Hindlimb muscle (tissue), 1 donor: ENCODE measurements around the gene FGGY. TPM values are rescaled to one million over a fixed set of nuclear protein-coding genes. Genes with fewer than 3 reads are reported as not detected.

ENCODE experiments used
- DNase-seq: peaks from one replicate; pipeline ENCODE4 v3.0.0-alpha.2; 2013
- polyA plus RNA-seq: library from polyadenylated mRNA; unstranded; fragments of 120-200 nt; gene quantifications from one replicate; pipeline ENCODE4 v1.2.1, GENCODE V29; 2013; ENCODE audit not compliant: insufficient read length

Gene FGGY
- polyA plus RNA-seq, 1 donor = 17.2 TPM

- DNase-seq = no peak
Observed at GRCh38 chr1:59417406-59417805, 120.5 kb downstream of the FGGY start.

DNA sequence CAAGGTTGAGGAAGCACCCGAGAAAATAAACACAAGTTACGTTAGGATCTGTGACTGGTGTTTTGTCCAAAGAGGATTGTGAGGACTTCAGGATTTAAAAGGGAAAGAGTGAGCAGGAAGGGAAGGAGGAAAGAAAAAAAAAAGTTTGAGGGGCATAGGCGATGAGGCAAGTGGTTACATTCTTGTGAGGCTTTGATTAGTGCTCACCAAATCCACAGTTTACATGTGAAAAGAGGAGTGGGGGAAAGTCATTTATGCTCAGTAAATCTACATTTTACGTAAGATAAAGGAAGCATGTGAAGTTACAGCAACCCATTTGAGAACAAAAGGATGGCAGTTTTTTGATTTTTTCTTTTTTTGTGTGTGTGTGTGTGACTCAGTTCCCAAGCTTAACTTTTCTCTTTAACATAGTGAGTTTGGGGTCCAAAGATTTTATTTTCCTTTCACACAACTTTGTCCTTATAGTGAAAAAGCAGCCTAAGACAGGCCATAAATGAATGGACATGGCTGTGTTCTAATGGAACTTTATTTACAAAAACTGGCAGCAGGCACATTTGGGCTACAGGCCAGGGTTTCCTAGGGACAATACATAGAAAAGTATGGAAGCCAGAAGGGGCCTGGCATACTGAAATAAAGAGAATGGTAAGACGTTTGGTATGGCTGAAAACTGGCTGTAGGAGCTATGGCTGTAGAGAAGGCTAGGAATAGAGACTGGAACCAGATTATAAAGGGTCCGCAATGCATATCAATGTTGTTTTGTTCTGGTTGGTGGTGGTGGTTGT, 121.7 kb downstream of the FGGY start:
- DNase-seq = no peak

- DNase-seq = no peak
Observed at GRCh38 chr1:59419361-59420140, 122.7 kb downstream of the FGGY start.

DNA sequence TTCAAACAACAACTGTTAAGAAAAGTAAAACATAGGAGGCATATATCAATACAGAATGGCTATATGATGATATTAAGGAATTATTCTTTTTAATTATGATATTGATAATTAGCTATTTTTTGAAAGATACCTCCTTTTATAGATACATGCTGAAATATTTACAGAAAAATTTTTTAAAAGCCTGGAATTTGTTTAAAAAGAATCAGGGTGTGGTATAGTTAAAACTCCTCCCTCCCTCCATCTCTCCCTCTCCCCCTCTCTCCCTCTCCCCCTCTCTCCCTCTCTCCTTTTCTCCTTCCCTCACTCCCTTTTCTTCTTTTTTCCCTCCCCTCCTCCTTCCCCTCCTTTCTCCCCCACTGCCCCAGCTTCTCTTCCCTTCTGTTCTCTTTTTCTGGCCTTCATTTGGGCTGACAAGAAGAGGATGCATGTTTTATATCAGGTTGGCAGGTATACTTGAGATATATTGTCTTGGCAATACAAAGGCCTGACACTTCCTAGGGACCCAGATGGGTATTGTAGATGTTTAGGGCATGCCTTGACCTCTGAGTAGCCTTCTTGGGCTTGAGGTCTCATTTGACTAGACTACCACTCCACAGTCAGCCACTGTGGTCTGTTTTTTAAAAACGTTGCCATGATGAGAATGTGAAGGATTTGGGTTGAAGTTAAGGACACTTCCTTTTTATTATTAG, 124.5 kb downstream of the FGGY start:
- no peak for DNase-seq

GRCh38 chr1:59422921-59423575, 126.2 kb downstream of the FGGY start:
- DNase-seq = no peak

DNA sequence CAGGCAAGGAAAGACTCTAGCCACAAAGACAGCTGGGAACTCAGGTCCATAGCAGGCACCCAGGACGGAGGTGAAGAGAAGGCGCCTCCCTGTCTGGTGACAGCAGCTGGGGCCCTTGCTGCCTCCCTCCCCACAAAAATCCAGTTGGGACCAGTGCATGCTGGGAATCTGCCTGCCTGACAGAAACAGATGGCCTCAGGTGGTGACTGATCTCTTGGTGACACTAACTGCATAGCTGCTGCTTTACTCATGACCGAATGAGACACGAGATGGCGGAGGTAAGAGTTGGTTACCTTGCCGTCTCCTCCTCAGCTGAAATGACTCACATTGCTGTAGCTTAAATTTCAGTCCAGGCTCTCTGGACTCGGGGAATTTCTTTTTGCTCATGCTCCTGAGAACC, 130.3 kb downstream of the FGGY start:
- no peak for DNase-seq

GRCh38 chr1:59427784-59428183, 130.9 kb downstream of the FGGY start:
- DNase-seq = no peak

- no peak for DNase-seq
Observed at GRCh38 chr1:59428828-59429227, 131.9 kb downstream of the FGGY start.

DNA sequence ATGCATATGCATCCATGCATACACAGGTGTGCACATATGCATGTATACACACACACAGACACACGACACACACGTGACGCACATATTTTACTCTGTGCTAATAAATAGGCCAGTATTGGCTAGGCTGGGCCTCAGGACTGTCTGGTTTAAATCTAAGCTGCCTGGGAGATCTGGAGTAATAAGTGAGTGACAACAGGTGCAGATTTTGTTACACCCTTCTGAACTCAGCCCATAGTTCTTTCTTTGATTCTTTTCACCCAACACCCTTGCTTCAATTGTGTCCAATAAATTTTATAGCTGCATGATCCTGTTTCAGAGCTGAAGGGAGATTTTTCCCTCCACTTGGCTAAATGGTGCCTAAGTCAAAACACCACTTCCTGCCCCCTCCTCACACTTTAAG, 132.8 kb downstream of the FGGY start:
- no peak for DNase-seq

DNA sequence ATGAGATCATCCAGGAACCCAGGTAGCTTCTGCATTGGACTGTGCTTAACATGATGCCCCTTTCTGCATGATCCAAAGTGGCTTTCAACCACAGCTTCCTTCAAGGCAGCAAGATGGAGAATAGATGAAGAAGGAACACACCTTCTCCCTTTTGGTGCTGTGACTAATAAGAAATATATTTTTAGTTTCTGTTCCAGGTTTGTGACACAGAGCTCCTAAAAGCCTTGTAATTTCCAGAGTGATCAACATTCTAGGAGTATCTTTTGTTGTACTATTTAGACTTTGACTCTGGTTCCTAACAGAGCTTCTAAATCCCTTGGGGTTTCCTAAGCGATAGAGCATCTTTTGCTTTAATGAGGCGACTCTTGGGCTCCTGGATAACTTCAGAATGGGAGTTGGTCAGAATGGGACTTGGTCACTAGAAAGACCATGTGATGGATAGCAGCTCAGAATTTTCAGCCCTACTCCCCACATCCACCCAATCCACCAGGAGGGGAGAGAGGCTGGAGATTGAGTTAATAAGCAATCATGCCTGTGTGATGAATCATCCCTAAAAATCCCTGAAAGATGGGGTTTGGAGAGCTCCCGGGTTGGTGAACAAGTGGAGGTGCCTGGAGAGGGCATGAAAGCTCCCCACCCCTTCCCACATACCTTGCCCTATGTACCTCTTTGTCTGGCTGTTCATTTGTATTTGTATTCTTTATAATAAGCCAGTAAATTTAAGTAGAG, 134.8 kb downstream of the FGGY start:
- no peak for DNase-seq

- no peak for DNase-seq
Observed at GRCh38 chr1:59432531-59433439, 135.9 kb downstream of the FGGY start.

DNA sequence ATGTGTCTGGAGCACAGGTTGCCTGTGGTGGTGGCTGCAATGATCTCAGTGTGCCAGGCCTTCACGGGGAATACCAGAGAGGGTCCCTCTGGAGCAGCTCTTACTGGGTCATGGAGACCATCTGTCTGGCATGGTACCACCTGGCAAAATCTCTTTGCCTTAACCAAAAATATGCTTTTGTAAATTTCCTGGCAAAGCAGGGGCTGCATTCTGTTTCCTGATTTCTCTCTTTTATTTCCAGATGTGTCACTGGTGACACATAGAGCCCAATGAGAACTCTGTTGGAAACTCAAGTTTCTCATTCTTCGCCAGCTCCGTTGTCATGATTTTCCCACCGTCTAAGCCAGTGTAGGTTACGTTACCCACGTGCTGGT, 136.5 kb downstream of the FGGY start:
- DNase-seq = peak; percentile 70

DNA sequence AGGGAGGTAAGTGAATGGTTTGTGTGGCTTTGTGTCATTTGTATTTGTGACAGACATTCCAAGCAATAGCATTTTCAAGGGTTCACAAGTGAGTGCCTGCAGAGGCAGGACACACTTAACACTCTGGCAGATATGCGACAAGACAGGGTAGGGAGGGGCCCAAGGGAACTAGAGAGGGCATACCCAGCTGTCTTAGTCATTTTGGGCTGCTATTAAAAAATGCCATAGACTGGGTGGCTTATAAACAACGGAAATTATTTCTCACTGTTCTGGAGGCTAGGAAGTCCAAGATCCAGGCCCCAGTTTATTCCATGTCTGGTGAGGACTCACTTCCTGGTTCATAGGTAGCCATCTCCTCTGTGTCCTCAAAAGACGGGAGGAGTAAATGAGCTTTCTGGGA, 137.4 kb downstream of the FGGY start:
- no peak for DNase-seq

DNA sequence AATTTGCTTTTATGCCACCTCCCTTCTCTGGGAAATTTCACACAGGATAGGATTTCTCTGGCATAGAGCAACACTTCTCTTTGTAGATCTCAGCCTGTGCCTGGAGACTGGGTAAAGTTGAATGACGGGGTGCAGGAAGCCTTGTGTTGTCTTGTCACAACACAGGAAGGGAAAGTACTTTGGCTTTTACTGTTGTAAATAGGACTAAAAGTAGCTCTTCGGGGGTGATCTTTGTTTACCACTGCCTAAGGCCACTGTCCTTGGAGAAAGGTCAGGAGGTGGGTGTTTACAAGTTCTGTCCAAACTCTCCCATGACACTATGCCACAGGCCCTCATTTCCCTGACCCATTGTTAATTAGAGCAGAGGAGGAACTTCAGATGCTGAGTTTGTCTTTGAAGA, 139.7 kb downstream of the FGGY start:
- no peak for DNase-seq

DNA sequence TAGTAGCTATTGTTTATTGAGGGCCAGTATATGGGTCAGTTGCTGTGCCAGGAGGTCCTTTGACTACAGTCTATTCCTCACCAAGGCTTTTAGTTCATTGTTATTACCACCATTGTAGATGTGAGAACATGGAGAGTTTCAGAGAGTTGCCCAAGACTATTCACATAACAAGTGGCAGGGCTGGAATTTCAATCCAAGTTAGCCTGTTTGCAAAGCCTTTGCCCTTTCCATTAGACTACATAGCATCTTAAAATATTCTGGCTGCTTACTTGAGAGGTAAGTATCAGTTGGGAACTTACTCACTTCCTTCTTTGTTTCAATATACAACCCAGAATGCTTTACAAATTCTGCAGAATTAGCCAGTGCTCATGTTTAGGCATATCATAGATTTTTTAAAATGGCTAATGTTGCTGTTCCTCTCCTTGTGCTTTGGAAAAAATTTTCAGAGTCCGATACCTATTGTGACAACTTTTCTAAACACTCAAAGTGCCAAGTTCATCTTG, 141.2 kb downstream of the FGGY start:
- DNase-seq = no peak

DNA sequence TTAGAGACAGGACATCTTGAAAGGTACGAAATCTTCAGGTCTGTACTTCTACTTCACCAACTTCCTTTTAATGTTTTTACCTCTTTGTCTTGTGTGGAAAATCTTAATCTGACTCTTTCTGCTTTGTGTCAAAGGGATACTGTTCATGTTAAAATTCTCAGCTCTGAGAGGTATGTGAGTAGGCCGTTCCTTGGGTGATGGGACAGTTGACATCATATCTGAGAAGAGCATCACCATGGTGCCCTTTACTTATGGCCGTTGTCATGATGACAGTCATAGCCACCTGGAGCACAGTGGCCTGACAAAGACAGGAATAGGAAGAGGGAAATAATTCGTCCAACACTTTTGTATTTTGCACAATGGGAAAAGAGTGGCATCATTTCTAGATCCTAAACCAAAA, 145.6 kb downstream of the FGGY start:
- DNase-seq = no peak

DNA sequence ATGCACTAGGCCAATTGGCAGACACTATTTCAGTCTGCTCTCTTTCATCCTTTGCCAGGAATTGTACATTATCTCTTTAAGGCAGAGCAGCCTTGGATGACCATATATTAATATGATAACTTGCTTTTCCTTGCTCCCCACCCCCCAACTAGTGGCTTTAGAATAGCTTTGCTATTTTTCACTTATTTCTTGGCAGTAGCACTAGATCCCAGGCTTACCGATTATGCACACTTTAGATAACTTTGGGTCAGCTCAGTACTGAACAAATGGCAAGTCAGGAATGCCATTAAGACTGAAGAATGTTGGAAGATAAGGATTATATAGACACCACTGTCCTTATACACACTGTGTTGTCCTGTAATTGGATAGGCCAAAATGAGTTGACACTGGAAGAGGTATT, 146.4 kb downstream of the FGGY start:
- no peak for DNase-seq

GRCh38 chr1:59444520-59444919, 147.6 kb downstream of the FGGY start:
- DNase-seq = no peak

DNA sequence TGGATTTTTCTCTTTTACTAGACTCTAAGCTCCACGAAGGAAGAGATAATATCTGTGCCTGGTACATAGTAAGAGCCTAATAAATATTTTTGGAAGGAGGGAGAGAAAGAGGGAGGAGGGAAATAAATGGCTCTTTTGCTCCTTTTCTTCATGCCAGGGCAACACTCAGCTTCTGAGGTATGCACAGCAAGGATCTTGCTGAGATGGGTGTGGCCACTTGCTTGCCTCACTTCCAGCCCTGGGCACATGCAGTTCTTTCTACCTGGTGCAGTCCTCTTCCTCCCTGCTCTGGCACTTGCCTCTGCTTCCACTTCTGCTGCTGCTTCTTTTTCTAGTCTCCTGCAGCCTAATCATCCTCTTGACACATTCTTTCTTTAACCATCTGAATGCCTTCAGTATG, 148.1 kb downstream of the FGGY start:
- DNase-seq = no peak

- DNase-seq = no peak
Observed at GRCh38 chr1:59446257-59446901, 149.5 kb downstream of the FGGY start.
